NCI-H2196 (cell line): ENCODE data around the gene SPINK7.

Experiments used
- DNase-seq: peaks from one replicate; lab custom pipeline; 2025; ENCODE audit not compliant: unreplicated experiment; lab: John Stamatoyannopoulos, UW

The SPINK7 gene

GRCh38 chr5:148343603-148344487 is 31.6 kb downstream of the SPINK7 start:
- no peak for DNase-seq

GRCh38 chr5:148347706-148348105 is 35.5 kb downstream of the SPINK7 start:
- no peak for DNase-seq

GRCh38 chr5:148352696-148353095 is 40.5 kb downstream of the SPINK7 start:
- DNase-seq: no peak

GRCh38 chr5:148353634-148354033 is 41.4 kb downstream of the SPINK7 start:
- no peak for DNase-seq

GRCh38 chr5:148364343-148364742 is 52.1 kb downstream of the SPINK7 start:
- no peak for DNase-seq
